Ectodermal cell (in vitro differentiated cells): ENCODE data around the gene ADPRH.

Experiments used
- H3K27ac ChIP-seq: 2 replicates; pipeline ENCODE4 v1.7.0; 2013; ENCODE audit warnings: mild to moderate bottlenecking, low read depth, low read length; ENCODE audit not compliant: insufficient read depth, poor library complexity, severe bottlenecking
- H3K27me3 ChIP-seq: 2 replicates; pipeline ENCODE4 v1.7.0; 2013; ENCODE audit warnings: mild to moderate bottlenecking, low read length; ENCODE audit not compliant: insufficient read depth, control insufficient read depth, poor library complexity, severe bottlenecking
- H3K36me3 ChIP-seq: one replicate; pipeline ENCODE4 v1.7.0; 2013; ENCODE audit warnings: low read length; ENCODE audit not compliant: control insufficient read depth, insufficient read depth
- H3K4me1 ChIP-seq: one replicate; pipeline ENCODE4 v1.7.0; 2013; ENCODE audit warnings: low read length; ENCODE audit not compliant: control insufficient read depth, insufficient read depth
- H3K4me3 ChIP-seq: 2 replicates; pipeline ENCODE4 v1.7.0; 2013; ENCODE audit warnings: low read depth, low read length, control low read depth; ENCODE audit not compliant: insufficient read depth
- H3K9me3 ChIP-seq: 2 replicates; pipeline ENCODE4 v1.7.0; 2013; ENCODE audit warnings: mild to moderate bottlenecking, low read length, moderate library complexity; ENCODE audit not compliant: control insufficient read depth
- WGBS, 2 experiments: methylation state at CpG; one replicate each; pipeline ENCODE4 v1.1.7; 2013; ENCODE audit warnings: missing lambda C conversion rate in 2 of 2; 5-methylcytosine and 5-hydroxymethylcytosine counted together

ADPRH gene

GRCh38 chr3:119626196-119626595 is 46.9 kb downstream of the ADPRH start:
- peaks cover 6% of the 10 kb centered on the region for H3K4me1 ChIP-seq
- no peak overlapping the region for H3K4me3 ChIP-seq
- no peaks in the 10 kb centered on the region for H3K36me3 ChIP-seq
- no peaks in the 10 kb centered on the region for H3K27me3 ChIP-seq
- no peaks in the 10 kb centered on the region for H3K9me3 ChIP-seq
- WGBS, 2 experiments, result 89 to 94% methylated on average over 1 of the region's 1 CpG
- no peak overlapping the region for H3K27ac ChIP-seq

- WGBS, 2 experiments, result 75% methylated on average over 8 of the region's 8 CpGs
- Histone ChIP-seq H3K36me3 (no peaks in the 10 kb centered on the region), H3K27me3 (no peaks in the 10 kb centered on the region), H3K4me3 (no peak overlapping the region), H3K27ac (no peak overlapping the region), H3K4me1 (peaks cover 6% of the 10 kb centered on the region), H3K9me3 (no peaks in the 10 kb centered on the region)
Measured at GRCh38 chr3:119627461-119627860, 48.2 kb downstream of the ADPRH start.

GRCh38 chr3:119628390-119628789 is 49.1 kb downstream of the ADPRH start:
- 91 to 94% methylated on average over 4 of the region's 4 CpGs for WGBS, 2 experiments

GRCh38 chr3:119628816-119629445 is 49.6 kb downstream of the ADPRH start:
- Histone ChIP-seq H3K9me3 (no peaks in the 10 kb centered on the region), H3K36me3 (no peaks in the 10 kb centered on the region), H3K27me3 (no peaks in the 10 kb centered on the region), H3K27ac (no peak overlapping the region), H3K4me3 (no peak overlapping the region), H3K4me1 (peaks cover 6% of the 10 kb centered on the region)
- 86 to 100% methylated on average over 1 of the region's 1 CpG for WGBS, 2 experiments

More at GRCh38 chr3:119628390-119628789, 49.1 kb downstream of the ADPRH start:
- peaks cover 6% of the 10 kb centered on the region for H3K4me1 ChIP-seq
- H3K36me3 ChIP-seq, result no peaks in the 10 kb centered on the region
- H3K9me3 ChIP-seq, result no peaks in the 10 kb centered on the region
- no peaks in the 10 kb centered on the region for H3K27me3 ChIP-seq
- H3K27ac ChIP-seq, result no peak overlapping the region
- no peak overlapping the region for H3K4me3 ChIP-seq

- Histone ChIP-seq H3K9me3 (no peaks in the 10 kb centered on the region), H3K27me3 (no peaks in the 10 kb centered on the region), H3K4me1 (peaks cover 6% of the 10 kb centered on the region), H3K4me3 (no peak overlapping the region), H3K27ac (no peak overlapping the region), H3K36me3 (no peaks in the 10 kb centered on the region)
- 89 to 93% methylated on average over 6 to 8 of the region's 8 CpGs for WGBS, 2 experiments
Measured at GRCh38 chr3:119630128-119630879, 51.0 kb downstream of the ADPRH start.

- H3K36me3 ChIP-seq, result no peaks in the 10 kb centered on the region
- peaks cover 3% of the 10 kb centered on the region for H3K4me1 ChIP-seq
- H3K9me3 ChIP-seq, result no peaks in the 10 kb centered on the region
- H3K4me3 ChIP-seq, result no peak overlapping the region
- H3K27ac ChIP-seq, result no peak overlapping the region
- no peaks in the 10 kb centered on the region for H3K27me3 ChIP-seq
- WGBS, 2 experiments, result 96 to 97% methylated on average over 7 of the region's 7 CpGs
Measured at GRCh38 chr3:119630880-119631329, 51.6 kb downstream of the ADPRH start.

- WGBS, 2 experiments, result 93 to 95% methylated on average over 3 of the region's 3 CpGs
- H3K36me3 ChIP-seq, result no peaks in the 10 kb centered on the region
- no peaks in the 10 kb centered on the region for H3K4me1 ChIP-seq
- no peak overlapping the region for H3K27ac ChIP-seq
- H3K27me3 ChIP-seq, result no peaks in the 10 kb centered on the region
- no peaks in the 10 kb centered on the region for H3K9me3 ChIP-seq
- no peak overlapping the region for H3K4me3 ChIP-seq
Measured at GRCh38 chr3:119631516-119631915, 52.2 kb downstream of the ADPRH start.

- WGBS, 2 experiments, result 90 to 91% methylated on average over 4 of the region's 4 CpGs
- H3K4me3 ChIP-seq, result no peak overlapping the region
- no peaks in the 10 kb centered on the region for H3K36me3 ChIP-seq
- no peaks in the 10 kb centered on the region for H3K27me3 ChIP-seq
- no peaks in the 10 kb centered on the region for H3K9me3 ChIP-seq
- H3K27ac ChIP-seq, result no peak overlapping the region
- H3K4me1 ChIP-seq, result no peaks in the 10 kb centered on the region
Measured at GRCh38 chr3:119632216-119632615, 52.9 kb downstream of the ADPRH start.

- Histone ChIP-seq H3K4me3 (no peak overlapping the region), H3K27ac (no peak overlapping the region), H3K27me3 (no peaks in the 10 kb centered on the region), H3K36me3 (no peaks in the 10 kb centered on the region), H3K4me1 (no peaks in the 10 kb centered on the region), H3K9me3 (no peaks in the 10 kb centered on the region)
- WGBS, 2 experiments, result 67 to 71% methylated on average over 4 of the region's 4 CpGs
Measured at GRCh38 chr3:119632829-119633228, 53.5 kb downstream of the ADPRH start.

GRCh38 chr3:119635719-119636118 is 56.4 kb downstream of the ADPRH start:
- WGBS, 2 experiments, result 92% methylated on average over 10 of the region's 10 CpGs
- no peaks in the 10 kb centered on the region for H3K36me3 ChIP-seq
- peaks cover 4% of the 10 kb centered on the region for H3K4me1 ChIP-seq
- no peaks in the 10 kb centered on the region for H3K27me3 ChIP-seq
- H3K27ac ChIP-seq, result no peak overlapping the region
- no peaks in the 10 kb centered on the region for H3K9me3 ChIP-seq
- no peak overlapping the region for H3K4me3 ChIP-seq
